ENCODE data around the gene RUBCNL. TPM values are rescaled to one million over a fixed set of nuclear protein-coding genes. Genes with fewer than 3 reads are reported as not detected.

Gene RUBCNL
- total RNA-seq, 2 experiments from 2014 or later: 352 to 383 TPM

- no TSS peak for BruUV-seq (replicated peaks)
- TF ChIP-seq CTCF (conservative IDR thresholded peaks at IDR 0.05; ENCODE audit: low read length) (no peak), EZH2phosphoT487 (IDR thresholded peaks at IDR 0.05; ENCODE audit: borderline replicate concordance, low read depth, low read length) (no peak)
- no peak overlapping the region for H3K27ac ChIP-seq (ENCODE audit: low read depth, low read length, poor library complexity, severe bottlenecking)
- no peaks in the 10 kb centered on the region for H3K9me3 ChIP-seq (ENCODE audit: low read length)
- H3K79me2 ChIP-seq (ENCODE audit: insufficient read depth, low read depth, low read length): peaks cover 20% of the 10 kb centered on the region; the same call in 1 of the 2 replicates
- H3K4me1 ChIP-seq (ENCODE audit: insufficient read depth, low read length, poor library complexity, severe bottlenecking): no peaks in the 10 kb centered on the region
- H3K4me2 ChIP-seq (ENCODE audit: low read length): no peak overlapping the region
- H3K9me2 ChIP-seq (ENCODE audit: insufficient read depth, low read length): no peaks in the 10 kb centered on the region
- CTCF ChIA-PET (ENCODE audit: unreplicated experiment): no interaction called here
- POLR2A ChIA-PET: interaction anchor here (0.6 to 2.9 kb wide), 7 partner anchors 9 to 496 kb away, joined by 3 to 24 read pairs (median 4); no protein-coding TSS in a partner anchor
- peaks cover 100% of the 10 kb centered on the region for H3K36me3 ChIP-seq (ENCODE audit: insufficient read depth, low read length)
- no peak for DNase-seq (ENCODE audit: low spot score)
- no peak overlapping the region for H2AFZ ChIP-seq (ENCODE audit: low read length)
- 0 out of 2 replicates have a peak, but pooled peaks cover 4% of the 10 kb centered on the region for H4K20me1 ChIP-seq (ENCODE audit: insufficient read depth, low read length)
- intact Hi-C loops (cut with micrococcal nuclease; ENCODE audit: unreplicated experiment): no loop called here
- H3K4me3 ChIP-seq (ENCODE audit: low read depth, low read length, poor library complexity, severe bottlenecking): no peak overlapping the region
Measured at GRCh38 chr13:46354156-46355087, 32.6 kb downstream of the RUBCNL start.

GRCh38 chr13:46352805-46353204 lies 34.2 kb downstream of the RUBCNL start:
- CTCF ChIA-PET (ENCODE audit: unreplicated experiment): no interaction called here
- no TSS peak for BruUV-seq (replicated peaks)
- intact Hi-C loops (cut with micrococcal nuclease; ENCODE audit: unreplicated experiment): no loop called here
- DNase-seq (ENCODE audit: low spot score): no peak
- no peak overlapping the region for H3K4me2 ChIP-seq (ENCODE audit: low read length)
- H3K4me1 ChIP-seq (ENCODE audit: insufficient read depth, low read length, poor library complexity, severe bottlenecking): no peaks in the 10 kb centered on the region
- peaks cover 15% of the 10 kb centered on the region; the same call in 1 of the 2 replicates for H3K79me2 ChIP-seq (ENCODE audit: insufficient read depth, low read depth, low read length)
- H3K9me3 ChIP-seq (ENCODE audit: low read length): no peaks in the 10 kb centered on the region
- no peaks in the 10 kb centered on the region for H3K9me2 ChIP-seq (ENCODE audit: insufficient read depth, low read length)
- no peak for TF ChIP-seq EZH2phosphoT487 (IDR thresholded peaks at IDR 0.05; ENCODE audit: borderline replicate concordance, low read depth, low read length)
- TF ChIP-seq CTCF (conservative IDR thresholded peaks at IDR 0.05; ENCODE audit: low read length): no peak
- H2AFZ ChIP-seq (ENCODE audit: low read length): no peak overlapping the region
- no peak overlapping the region for H3K27ac ChIP-seq (ENCODE audit: low read depth, low read length, poor library complexity, severe bottlenecking)
- H4K20me1 ChIP-seq (ENCODE audit: insufficient read depth, low read length): 0 out of 2 replicates have a peak, but pooled peaks cover 4% of the 10 kb centered on the region
- H3K4me3 ChIP-seq (ENCODE audit: low read depth, low read length, poor library complexity, severe bottlenecking): no peak overlapping the region
- H3K36me3 ChIP-seq (ENCODE audit: insufficient read depth, low read length): peaks cover 100% of the 10 kb centered on the region
- POLR2A ChIA-PET: interaction anchor here (2.9 kb wide), 1 partner anchor 17 kb away, joined by 24 read pairs; no protein-coding TSS in a partner anchor
